ENCODE data around the gene NPIPB12.
"Not testable (repeated sequence)": the region's sequence is repeated elsewhere in the genome, so short reads cannot be mapped to it uniquely, and the experiment has no call there.

Gene NPIPB12

GRCh38 chr16:29506308-29506707, at the start of gene NPIPB12:
Gene NPIPB12 (minus strand): TSS chr16:29506408.
- not testable (repeated sequence) for DNase-seq

GRCh38 chr16:29521520-29521919, 15.3 kb upstream of the NPIPB12 start:
- not testable (repeated sequence) for DNase-seq

GRCh38 chr16:29482276-29482675, 23.9 kb downstream of the NPIPB12 start:
- not testable (repeated sequence) for DNase-seq

- DNase-seq = not testable (repeated sequence)
Measured at GRCh38 chr16:29472065-29472464, 34.1 kb downstream of the NPIPB12 start.

GRCh38 chr16:29469660-29470059, 36.5 kb downstream of the NPIPB12 start:
- DNase-seq = not testable (repeated sequence)

- DNase-seq = not testable (repeated sequence)
Measured at GRCh38 chr16:29467654-29468366, 38.4 kb downstream of the NPIPB12 start.

- DNase-seq = not testable (repeated sequence)
Measured at GRCh38 chr16:29466904-29467303, 39.3 kb downstream of the NPIPB12 start.

- DNase-seq = not testable (repeated sequence)
Measured at GRCh38 chr16:29465985-29466824, 40.0 kb downstream of the NPIPB12 start.

GRCh38 chr16:29460647-29461030, 45.6 kb downstream of the NPIPB12 start:
- DNase-seq = not testable (repeated sequence)

- DNase-seq = not testable (repeated sequence)
Measured at GRCh38 chr16:29459706-29460646, 46.2 kb downstream of the NPIPB12 start, which contains the start of gene SULT1A4. Gene SULT1A4 (plus strand): TSS chr16:29459913. CDS start chr16:29461386, 1,473 bp downstream.

GRCh38 chr16:29457660-29458059, 48.5 kb downstream of the NPIPB12 start:
- not testable (repeated sequence) for DNase-seq

- not testable (repeated sequence) for DNase-seq
Measured at GRCh38 chr16:29454828-29455227, 51.4 kb downstream of the NPIPB12 start.

- not testable (repeated sequence) for DNase-seq
Measured at GRCh38 chr16:29454269-29454668, 51.9 kb downstream of the NPIPB12 start, which contains the start of the genes BOLA2 and SLX1B. Gene BOLA2 (minus strand): TSS chr16:29454351. CDS start chr16:29454253, 98 bp downstream. Gene SLX1B (plus strand): TSS chr16:29454533.

- DNase-seq = not testable (repeated sequence)
Measured at GRCh38 chr16:29453754-29454153, 52.5 kb downstream of the NPIPB12 start.
